Hepatic stellate cell (primary cell): Measurements from ENCODE around the gene BRCA2.

ENCODE experiments used
- DNase-seq: peaks from one replicate; pipeline ENCODE4 v3.0.0; 2011; ENCODE audit warnings: low spot score

The BRCA2 gene

DNA sequence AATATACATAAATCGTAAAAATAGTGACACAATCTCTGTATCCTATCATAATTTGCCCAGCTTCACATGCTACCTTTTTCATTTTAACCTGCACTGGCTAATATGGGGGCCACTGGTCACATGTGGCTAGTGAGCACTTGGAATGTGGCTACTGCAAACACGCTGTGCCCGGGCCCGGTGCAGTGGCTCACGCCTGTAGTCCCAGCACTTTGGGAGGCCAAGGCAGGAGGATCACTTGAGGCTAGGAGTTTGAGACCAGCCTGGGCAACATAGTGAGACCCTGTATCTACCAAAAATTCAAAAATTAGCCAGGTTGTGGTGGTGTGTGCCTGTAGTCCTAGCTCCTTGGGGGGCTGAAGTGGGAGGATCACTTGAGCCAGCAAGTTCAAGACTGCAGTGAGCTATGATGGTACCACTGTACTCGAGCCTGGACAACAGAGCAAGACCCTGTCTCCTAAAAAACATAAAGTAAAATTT is 114.2 kb downstream of the BRCA2 start:
- DNase-seq: no peak

DNA sequence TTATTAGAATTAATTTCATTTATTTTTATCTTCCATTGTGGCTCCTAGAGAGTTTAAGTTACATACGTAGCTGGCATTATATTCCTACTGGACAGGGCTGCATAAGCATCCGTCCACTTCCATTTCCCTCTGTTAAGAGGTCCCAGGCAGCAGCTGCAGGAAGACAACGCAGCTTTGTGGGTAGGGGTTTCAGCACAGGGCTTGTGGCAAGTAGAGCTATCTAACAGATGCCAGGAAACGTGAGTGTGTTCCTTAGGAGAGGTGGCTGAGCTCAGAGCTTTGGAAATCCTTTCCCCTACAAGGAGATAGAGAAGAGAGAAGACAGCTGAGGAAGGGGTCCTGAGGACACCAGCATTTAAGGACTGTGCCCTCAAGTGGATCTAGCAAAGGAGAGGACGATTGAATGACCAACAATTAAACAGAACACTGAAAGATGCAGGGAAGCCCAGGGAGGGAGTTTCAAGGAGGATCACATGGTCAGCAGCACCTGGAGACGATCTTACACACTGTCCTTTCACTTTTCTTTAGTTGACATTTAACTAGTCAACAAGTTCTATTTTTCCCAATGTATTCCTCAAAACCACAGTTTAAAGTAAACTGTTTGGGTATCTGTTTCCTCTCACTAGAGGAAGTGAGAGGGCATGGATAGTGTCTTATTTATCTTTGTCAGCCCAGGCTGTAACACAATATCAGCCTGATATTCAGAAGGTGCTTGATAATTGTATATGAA is 114.9 kb downstream of the BRCA2 start:
- DNase-seq: no peak

DNA sequence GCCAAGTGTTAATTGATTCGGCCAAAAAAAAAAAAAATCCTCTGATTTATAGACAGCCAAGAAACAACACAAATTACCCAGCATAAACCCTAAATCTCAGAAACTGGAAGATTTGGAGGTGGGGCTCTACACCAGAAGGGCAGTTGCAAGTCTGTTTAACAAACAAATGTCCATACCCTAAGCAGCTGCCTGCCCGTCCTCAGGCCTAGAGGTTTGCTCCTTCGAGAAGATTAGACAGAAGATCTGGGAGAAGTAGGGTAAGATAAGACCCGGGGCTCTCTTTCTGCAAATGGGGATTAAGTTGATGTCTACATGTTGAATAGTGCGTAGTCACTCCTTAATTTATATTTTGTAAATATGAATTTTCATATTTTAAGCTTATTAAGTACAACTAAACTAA is 116.1 kb downstream of the BRCA2 start:
- DNase-seq: no peak

DNA sequence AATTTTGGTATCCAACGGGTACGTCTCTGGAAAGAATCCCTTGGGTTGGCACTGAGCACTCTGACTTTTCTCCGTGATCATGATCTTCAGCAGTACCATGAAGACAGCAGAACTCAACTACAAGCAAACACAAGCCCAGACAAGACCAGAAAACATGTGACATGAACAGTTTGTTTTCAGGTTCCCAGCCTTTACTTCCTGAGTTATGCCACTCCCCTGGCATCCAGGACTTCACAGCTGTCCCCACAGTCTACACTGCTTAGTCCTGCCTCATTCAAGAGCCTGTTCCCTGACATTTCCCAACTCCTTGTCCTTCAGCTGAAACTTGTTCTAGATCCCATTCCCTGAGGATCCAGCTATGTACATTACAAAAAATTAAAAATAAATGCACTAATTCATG is 117.5 kb downstream of the BRCA2 start:
- DNase-seq: no peak

DNA sequence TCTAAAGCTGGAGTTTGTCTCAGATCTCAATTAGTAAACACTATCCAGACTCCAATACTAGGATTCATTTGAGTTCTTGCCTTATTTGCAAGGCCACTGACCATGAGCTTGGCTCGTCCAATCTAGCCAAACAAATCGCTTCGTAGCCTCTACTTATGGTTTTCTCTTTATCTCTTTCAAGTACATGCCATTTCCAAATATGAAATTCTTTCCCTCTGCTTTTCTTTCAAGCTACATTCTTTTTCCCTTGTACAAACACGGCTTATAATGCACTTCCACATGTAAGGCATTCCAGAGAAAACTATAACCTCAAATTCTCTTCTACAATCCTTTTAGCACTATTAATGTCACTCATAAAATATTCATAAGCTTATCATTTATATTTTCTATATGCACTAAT is 123.6 kb downstream of the BRCA2 start:
- no peak for DNase-seq

DNA sequence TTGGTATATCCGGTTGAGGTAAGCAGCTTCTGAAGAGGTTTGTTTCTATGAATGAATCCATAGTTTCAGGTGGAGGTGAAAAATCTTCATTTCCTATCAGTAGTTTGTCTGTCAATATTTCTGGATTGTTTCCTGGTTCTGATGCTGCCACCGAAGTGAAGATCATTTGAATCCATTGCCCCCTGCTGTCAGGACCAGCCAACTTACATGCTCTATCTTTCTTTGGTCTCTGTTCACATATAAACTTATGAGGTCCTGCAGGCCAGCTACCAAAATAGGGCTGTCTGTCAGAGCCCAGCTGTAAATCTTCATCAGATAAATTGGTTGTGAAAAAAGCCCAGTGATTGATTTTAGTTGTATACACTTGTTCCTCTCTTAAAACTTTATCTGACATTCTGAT is 127.8 kb downstream of the BRCA2 start:
- DNase-seq: peak; percentile 32

DNA sequence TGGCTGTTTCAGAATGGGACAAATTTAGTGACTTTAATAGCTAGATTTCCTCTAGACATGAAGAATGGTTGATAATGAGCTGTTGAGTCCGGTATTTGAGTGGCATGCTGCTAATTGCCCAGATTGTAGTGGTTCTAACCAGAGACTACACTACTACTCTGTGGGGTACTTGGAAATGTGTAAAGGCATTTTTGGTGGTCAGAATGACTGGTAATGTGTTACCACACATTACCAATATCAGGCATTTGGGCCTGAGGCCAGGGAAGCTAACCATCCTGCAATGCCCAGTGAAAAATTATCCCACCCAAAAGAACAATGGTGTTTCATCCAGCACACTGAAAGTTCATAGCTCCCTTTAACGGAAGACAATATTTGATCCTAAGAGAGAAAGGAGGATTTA is 130.2 kb downstream of the BRCA2 start:
- DNase-seq: no peak

DNA sequence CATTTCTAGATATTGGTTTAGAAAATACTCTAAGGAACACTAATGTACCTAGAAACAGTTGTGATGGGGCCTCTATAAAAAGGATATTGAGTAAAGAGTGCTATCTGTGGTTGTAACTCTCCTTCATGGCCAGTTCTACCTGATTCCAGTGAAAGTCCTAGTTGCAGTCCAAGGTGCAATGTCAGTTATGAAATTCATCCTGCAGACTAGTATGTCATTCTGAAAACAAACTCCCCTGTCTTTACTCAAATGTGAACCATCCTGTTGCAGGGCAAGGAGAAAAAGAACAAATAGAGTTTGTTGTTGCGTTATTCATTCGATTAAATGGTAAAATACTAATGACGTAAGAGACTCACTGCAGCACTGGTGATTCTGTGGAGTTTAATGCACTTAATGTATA is 130.9 kb downstream of the BRCA2 start:
- DNase-seq: no peak

DNA sequence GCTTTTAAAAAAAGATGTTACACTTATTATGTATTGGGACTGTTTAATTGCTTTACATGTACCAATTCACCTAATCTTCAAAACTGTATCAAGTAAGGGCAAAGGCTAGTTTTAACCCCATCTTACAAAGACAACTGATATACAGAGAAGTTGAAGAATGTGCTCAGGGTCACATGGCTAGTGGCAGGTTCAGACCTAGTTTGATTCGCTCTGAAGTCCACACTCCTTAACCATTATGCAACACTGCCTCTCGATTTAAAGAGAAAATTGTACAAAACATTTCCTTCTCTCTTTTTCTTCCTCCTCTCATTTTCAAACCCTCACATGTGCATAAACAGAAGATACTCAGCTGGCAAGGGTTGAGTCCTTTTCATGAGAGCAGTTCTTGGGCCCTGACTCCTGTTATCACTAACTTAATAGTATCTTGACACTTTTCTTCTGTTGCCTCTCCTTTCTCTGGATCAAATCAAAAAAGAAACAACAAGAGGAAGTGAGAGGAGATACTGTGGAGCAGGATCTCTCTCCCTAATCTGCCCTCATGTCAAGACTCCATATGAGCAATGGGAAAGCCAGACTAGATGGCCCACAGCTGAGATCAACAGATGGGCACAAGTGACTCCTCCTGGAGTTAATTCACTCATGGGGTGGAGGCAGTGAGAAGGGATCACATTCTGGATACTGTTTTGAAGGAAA is 131.6 kb downstream of the BRCA2 start:
- DNase-seq: no peak

DNA sequence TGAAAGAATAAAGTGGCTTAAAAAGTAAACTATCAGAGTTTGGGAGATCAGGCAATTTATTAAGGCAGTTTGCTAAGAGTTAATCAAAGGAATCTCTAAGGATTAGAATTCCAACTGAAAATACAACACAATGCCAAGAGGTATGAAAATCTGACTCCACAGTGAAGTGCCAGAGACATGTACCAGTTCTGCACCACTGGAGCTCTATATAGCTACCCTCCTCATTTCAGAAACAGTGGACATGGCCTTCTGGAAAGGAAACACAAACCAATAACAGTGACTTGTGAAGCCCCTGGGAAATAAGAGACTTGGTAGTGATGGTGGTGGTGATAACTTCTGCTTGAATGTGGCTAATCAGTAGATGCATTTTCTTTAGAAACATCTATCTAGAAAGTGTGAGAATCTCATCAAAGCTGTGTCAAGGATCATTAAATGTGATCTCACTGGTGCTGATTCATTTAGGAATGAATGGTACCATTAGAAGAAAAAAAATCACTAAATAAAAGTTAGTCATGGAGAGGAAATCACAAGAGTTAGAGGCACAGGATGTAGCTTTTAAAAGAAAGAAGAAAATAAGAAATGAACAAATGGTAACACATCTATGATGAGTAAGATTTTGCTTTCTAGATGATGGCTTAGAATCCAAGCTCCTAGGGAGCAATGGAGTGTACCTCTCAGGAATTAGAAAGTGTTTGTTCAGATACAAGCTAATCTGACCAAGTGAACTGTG is 132.8 kb downstream of the BRCA2 start:
- no peak for DNase-seq

DNA sequence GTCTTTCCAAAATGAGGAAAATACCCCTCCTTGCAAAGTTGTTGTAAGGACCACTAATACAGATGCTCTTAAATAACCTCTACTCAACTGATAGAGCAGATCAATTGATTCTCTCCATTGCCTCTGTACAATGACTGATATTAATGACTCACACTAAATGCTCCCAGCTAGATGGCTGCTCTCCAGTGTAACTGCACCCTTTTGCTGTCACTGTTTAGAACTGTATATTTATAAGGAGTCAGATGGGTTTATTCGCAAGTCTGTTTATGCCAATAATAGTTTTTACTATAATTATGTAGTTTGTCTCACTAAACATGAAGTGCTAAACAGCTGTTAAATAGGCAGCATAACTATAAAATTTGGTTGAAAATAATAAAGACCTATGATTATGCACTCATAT is 133.7 kb downstream of the BRCA2 start:
- DNase-seq: no peak
